HepG2 (cell line): Measurements from ENCODE around the gene KIF3A. TPM values are rescaled to one million over a fixed set of nuclear protein-coding genes. Genes with fewer than 3 reads are reported as not detected.

Source experiments
- FOXA1 ChIP-seq, 2 experiments: fragments of 450-650 bp in 1 of 2; sonication (generic) in 1 of 2; formaldehyde crosslinking in 1 of 2; IDR thresholded peaks; 2 replicates each; pipeline versions ENCODE4 v1.4.0 to v1.6.1; 2016 to 2020; ENCODE audit warnings: missing genetic modification reagents in 1 of 2
- NFYB ChIP-seq: sonication (generic); formaldehyde crosslinking; IDR thresholded peaks from 2 replicates; pipeline ENCODE4 v1.4.0; 2020; ENCODE audit warnings: missing genetic modification reagents
- PHF21A ChIP-seq: sonication (generic); formaldehyde crosslinking; IDR thresholded peaks from 2 replicates; pipeline ENCODE4 v1.5.0; 2020; ENCODE audit warnings: mild to moderate bottlenecking, missing genetic modification reagents
- STAT6 ChIP-seq: sonication (generic); formaldehyde crosslinking; IDR thresholded peaks from 2 replicates; pipeline ENCODE4 v1.4.0; 2020; ENCODE audit warnings: missing genetic modification reagents, mild to moderate bottlenecking, borderline replicate concordance
- TAF1 ChIP-seq: sonication (generic); formaldehyde crosslinking; IDR thresholded peaks from 2 replicates; pipeline ENCODE4 v1.4.0; 2020; ENCODE audit warnings: missing genetic modification reagents
- TARDBP ChIP-seq: sonication (generic); formaldehyde crosslinking; IDR thresholded peaks from 2 replicates; pipeline ENCODE4 v1.8.0; 2022; ENCODE audit warnings: mild to moderate bottlenecking, missing genetic modification reagents
- ZNF124 ChIP-seq: sonication (generic); formaldehyde crosslinking; IDR thresholded peaks from 2 replicates; pipeline ENCODE4 v1.4.0; 2020; ENCODE audit warnings: missing genetic modification reagents
- ZNF230 ChIP-seq: sonication (generic); formaldehyde crosslinking; IDR thresholded peaks from 2 replicates; pipeline ENCODE4 v1.4.0; 2020; ENCODE audit warnings: mild to moderate bottlenecking, missing genetic modification reagents
- ZNF30 ChIP-seq: sonication (generic); formaldehyde crosslinking; IDR thresholded peaks from 2 replicates; pipeline ENCODE4 v1.5.0; 2020; ENCODE audit warnings: mild to moderate bottlenecking, missing genetic modification reagents
- ZNF329 ChIP-seq: sonication (generic); formaldehyde crosslinking; IDR thresholded peaks from 2 replicates; pipeline ENCODE4 v1.9.0; 2021; ENCODE audit warnings: low read depth, mild to moderate bottlenecking, missing genetic modification reagents
- ZNF383 ChIP-seq: sonication (generic); formaldehyde crosslinking; IDR thresholded peaks from 2 replicates; pipeline ENCODE4 v1.4.0; 2020; ENCODE audit warnings: missing genetic modification reagents, mild to moderate bottlenecking, borderline replicate concordance
- ZNF574 ChIP-seq: sonication (generic); formaldehyde crosslinking; IDR thresholded peaks from 2 replicates; pipeline ENCODE4 v1.4.0; 2020; ENCODE audit warnings: missing genetic modification reagents
- ZNF816 ChIP-seq: sonication (generic); formaldehyde crosslinking; IDR thresholded peaks from 2 replicates; pipeline ENCODE4 v1.8.0; 2022; ENCODE audit warnings: missing genetic modification reagents, mild to moderate bottlenecking, borderline replicate concordance
- polyA plus RNA-seq, 8 experiments: library from polyadenylated mRNA; depleted of rRNA in 3 of 8; stranded (reverse) in 7 of 8; unstranded in 1 of 8; fragments of >200 nt; fragmentation: Illumina TruSeq in 4 of 8; extraction: Trizol in 4 of 8; gene quantifications; 2 replicates each; pipeline versions ENCODE4 v1.2.1 to v1.2.3, GENCODE V29; 2011 to 2016; ENCODE audit warnings: low read depth in 4 of 8, missing spikeins in 1 of 8, mixed read lengths in 1 of 8; ENCODE audit not compliant: insufficient read depth in 1 of 8
- total RNA-seq, 5 experiments: library from RNA; depleted of rRNA; stranded (reverse); fragments of >200 nt; fragmentation: Illumina TruSeq; extraction: Trizol; gene quantifications; 2 replicates each; pipeline ENCODE4 v1.2.3, GENCODE V29; 2016; ENCODE audit warnings: low read depth in 1 of 5
- TF ChIP-seq, protein P1 (sequence below): sonication (generic); formaldehyde crosslinking; IDR thresholded peaks from 2 replicates; pipeline ENCODE4 v1.8.1; 2023; ENCODE audit warnings: mild to moderate bottlenecking, moderate library complexity, missing genetic modification reagents
- TF ChIP-seq, protein P2 (sequence below): IDR thresholded peaks from 2 replicates; pipeline ENCODE4 v1.6.1; 2016; ENCODE audit warnings: low read depth, missing genetic modification reagents, missing compliant biosample characterization

KIF3A gene
- total and polyA plus RNA-seq, 2 of the 13 experiments (the other 11 are each of a cell fraction or from before 2014, with no cell fraction given) = 2.3 to 8.4 TPM

GRCh38 chr5:132736853-132737833 is at the start of gene KIF3A (continued):
- TF ChIP-seq, protein P1, sequence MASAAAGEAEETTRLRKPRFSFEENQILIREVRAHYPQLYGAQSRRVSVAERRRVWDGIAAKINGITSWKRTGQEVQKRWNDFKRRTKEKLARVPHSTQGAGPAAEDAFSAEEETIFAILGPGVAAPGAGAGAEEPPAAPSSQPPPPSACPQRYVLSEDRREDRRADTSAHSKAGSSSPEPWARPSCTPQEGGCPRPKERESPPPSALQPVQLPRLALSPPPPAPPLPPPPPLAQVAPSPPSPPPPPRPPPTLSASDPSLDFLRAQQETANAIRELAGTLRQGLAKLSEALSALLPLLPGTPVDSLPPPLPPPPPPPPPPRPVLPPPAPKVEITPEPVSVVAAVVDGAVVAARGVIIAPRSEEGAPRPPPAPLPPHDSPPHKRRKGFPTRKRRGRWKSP (CRISPR knock-in tag) = peak; percentile 94
- TF ChIP-seq, protein P2, sequence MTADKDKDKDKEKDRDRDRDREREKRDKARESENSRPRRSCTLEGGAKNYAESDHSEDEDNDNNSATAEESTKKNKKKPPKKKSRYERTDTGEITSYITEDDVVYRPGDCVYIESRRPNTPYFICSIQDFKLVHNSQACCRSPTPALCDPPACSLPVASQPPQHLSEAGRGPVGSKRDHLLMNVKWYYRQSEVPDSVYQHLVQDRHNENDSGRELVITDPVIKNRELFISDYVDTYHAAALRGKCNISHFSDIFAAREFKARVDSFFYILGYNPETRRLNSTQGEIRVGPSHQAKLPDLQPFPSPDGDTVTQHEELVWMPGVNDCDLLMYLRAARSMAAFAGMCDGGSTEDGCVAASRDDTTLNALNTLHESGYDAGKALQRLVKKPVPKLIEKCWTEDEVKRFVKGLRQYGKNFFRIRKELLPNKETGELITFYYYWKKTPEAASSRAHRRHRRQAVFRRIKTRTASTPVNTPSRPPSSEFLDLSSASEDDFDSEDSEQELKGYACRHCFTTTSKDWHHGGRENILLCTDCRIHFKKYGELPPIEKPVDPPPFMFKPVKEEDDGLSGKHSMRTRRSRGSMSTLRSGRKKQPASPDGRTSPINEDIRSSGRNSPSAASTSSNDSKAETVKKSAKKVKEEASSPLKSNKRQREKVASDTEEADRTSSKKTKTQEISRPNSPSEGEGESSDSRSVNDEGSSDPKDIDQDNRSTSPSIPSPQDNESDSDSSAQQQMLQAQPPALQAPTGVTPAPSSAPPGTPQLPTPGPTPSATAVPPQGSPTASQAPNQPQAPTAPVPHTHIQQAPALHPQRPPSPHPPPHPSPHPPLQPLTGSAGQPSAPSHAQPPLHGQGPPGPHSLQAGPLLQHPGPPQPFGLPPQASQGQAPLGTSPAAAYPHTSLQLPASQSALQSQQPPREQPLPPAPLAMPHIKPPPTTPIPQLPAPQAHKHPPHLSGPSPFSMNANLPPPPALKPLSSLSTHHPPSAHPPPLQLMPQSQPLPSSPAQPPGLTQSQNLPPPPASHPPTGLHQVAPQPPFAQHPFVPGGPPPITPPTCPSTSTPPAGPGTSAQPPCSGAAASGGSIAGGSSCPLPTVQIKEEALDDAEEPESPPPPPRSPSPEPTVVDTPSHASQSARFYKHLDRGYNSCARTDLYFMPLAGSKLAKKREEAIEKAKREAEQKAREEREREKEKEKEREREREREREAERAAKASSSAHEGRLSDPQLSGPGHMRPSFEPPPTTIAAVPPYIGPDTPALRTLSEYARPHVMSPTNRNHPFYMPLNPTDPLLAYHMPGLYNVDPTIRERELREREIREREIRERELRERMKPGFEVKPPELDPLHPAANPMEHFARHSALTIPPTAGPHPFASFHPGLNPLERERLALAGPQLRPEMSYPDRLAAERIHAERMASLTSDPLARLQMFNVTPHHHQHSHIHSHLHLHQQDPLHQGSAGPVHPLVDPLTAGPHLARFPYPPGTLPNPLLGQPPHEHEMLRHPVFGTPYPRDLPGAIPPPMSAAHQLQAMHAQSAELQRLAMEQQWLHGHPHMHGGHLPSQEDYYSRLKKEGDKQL (CRISPR knock-in tag) = no peak
- TF ChIP-seq PHF21A (CRISPR knock-in tag) (peak; percentile 40; the same call in 1 of the 2 replicates), ZNF230 (CRISPR knock-in tag) (no peak), FOXA1 (IDR thresholded peaks at IDR 0.05) (no peak), FOXA1 (CRISPR knock-in tag; IDR thresholded peaks at IDR 0.05) (no peak), STAT6 (CRISPR knock-in tag) (no peak), NFYB (CRISPR knock-in tag) (no peak), ZNF816 (no peak), TARDBP (no peak), ZNF383 (CRISPR knock-in tag) (0 out of 2 replicates have a peak, but pooled peaks have one; percentile 43), ZNF574 (CRISPR knock-in tag) (no peak; the same call in 1 of the 2 replicates), ZNF124 (CRISPR knock-in tag) (no peak), ZNF30 (CRISPR knock-in tag) (no peak), ZNF329 (no peak), TAF1 (CRISPR knock-in tag) (peak; percentile 64)
